Ishikawa (cell line): ENCODE data around the gene APOL4.

Experiments
- EP300 ChIP-seq: IDR thresholded peaks from 2 replicates; pipeline ENCODE4 v1.6.1; 2012; ENCODE audit warnings: borderline replicate concordance
- TF ChIP-seq, protein P1 (sequence below): IDR thresholded peaks from 2 replicates; pipeline ENCODE4 v1.6.1; 2012

DNA sequence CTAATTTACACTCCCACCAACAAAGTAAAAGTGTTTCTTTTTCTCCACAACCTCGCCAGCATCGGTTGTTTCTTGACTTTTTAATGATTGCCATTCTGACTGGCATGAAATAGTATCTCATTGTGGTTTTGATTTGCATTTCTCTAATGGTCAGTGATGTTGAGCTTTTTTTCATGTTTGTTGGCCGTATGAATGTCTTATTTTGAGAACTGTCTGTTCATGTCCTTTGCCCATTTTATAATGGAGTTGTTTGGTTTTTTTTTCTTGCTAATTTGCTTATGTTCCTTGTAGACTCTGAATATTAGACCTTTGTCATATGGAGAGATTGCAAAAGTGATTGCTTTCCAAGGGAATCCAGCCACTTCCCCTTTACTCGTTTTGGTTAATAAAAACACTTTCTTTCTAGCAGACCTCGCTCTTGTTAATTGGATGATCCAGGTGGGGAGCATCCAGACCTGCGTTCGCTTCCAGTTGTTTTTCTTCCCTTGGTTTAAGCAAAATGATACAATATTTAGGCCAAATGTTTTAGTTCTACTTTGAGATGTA lies 17.1 kb upstream of the APOL4 start:
- TF ChIP-seq, protein P1, sequence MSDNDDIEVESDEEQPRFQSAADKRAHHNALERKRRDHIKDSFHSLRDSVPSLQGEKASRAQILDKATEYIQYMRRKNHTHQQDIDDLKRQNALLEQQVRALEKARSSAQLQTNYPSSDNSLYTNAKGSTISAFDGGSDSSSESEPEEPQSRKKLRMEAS: no peak
- TF ChIP-seq EP300: no peak
